Fibroblast of skin of left quadriceps (primary cell): ENCODE data around the gene CATSPER3.

Experiments
- DNase-seq, 2 experiments: peaks; one replicate each; pipeline ENCODE4 v3.0.0-alpha.2; 2013; ENCODE audit warnings: low read depth in 2 of 2

Gene CATSPER3

DNA sequence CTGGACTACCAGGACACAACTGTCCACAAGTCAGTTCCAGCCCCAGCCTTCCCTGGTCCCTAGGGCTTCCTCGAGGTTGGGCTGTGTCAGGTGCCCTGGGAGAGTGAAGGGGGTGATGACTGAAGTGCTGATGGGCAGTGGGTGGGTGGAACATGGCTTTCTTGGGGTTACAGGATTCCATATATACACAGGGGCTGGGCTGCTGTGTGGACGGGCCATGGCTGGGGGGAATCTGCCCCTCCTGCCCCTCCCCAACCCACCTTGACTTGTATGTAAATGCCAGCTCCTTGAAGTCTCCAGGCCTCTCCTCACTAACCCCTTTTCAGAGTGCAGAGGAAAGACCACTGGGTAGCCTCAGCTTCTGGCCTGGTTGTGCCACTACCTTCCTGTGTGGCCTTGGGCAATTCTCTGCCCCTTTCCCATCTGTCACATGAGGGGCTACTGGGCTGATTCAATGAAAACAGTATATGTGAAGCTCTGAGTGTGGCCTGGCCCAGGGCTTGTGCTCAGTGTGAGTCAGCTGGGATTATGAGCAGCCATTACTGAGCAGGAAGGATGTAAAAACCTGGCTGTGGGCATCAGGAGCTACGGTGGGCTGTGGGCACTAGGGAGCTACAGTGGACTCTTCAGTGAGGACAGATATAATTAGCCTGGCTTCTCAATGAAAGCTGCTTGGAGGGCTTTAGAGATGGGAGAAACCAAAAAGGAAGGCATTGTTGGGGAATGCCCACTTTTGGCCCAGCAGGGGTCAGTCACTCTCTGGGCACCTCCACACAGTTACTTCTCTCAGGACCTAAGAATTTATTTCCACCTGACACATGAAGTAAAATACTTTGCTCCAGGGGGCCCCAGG is 43.0 kb downstream of the CATSPER3 start:
- no peak for DNase-seq

DNA sequence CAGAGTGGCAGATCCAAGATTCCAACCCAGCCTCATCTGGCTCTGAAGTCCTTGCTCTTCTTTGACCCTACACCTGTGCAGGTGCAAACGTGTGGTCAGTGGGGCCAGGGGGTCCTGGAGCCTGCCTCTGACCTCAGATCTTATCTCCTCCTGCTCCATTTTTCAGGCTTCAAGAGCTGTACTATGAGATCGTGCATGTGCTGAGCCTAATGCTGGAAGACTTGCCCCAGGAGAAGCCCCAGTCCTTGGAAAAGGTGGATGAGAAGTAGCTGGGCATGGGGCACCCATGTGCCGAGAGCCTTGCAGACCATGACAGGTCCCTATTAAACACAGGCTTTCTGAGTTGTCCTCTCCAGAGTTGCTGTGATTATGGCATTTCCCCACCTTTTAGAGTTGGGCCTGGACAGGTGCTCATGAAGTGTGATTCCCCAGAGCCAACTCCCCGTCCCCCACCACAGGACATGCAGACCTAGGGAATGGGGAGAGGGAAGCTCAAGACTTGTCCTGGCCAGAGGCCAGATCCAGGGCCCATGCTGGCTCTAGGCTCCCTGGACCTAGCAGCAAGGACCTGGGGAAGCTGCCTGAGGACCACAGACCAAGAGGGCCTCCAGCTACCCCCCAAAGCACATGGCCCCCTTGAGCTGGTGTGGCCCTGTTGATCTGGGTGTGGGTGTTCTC is 43.8 kb downstream of the CATSPER3 start:
- no peak for DNase-seq

- no peak for DNase-seq
These were observed 44.4 kb downstream of the CATSPER3 start for GRCh38 chr5:135012033-135012588.

DNA sequence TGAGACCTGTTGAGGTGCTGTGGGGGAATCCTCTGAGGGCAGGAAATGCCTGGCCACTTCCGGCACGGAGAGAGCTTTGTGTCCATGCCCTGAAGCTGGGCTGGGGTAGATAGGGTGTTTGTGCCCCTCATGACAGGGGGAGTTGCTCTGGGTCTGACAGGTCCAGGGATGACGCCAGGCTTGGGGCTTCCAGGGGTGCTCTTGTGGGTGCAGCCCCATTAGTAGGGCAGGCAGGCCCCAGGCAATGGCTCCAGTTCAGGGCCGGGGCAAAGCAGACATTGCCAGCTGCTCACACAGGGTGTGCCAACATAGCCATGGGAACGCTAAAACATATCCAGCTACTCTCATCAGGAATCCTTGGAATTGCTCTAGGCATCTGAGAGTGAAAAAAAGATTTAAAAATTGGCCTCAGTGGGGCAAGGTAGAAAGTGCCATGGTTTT is 45.3 kb downstream of the CATSPER3 start:
- no peak for DNase-seq

GRCh38 chr5:135013445-135013844 is 45.7 kb downstream of the CATSPER3 start:
- DNase-seq, result no peak

- DNase-seq, result no peak
These were observed 46.4 kb downstream of the CATSPER3 start for GRCh38 chr5:135013947-135014570.

- DNase-seq, result no peak
These were observed 48.2 kb downstream of the CATSPER3 start for GRCh38 chr5:135015942-135016341.

DNA sequence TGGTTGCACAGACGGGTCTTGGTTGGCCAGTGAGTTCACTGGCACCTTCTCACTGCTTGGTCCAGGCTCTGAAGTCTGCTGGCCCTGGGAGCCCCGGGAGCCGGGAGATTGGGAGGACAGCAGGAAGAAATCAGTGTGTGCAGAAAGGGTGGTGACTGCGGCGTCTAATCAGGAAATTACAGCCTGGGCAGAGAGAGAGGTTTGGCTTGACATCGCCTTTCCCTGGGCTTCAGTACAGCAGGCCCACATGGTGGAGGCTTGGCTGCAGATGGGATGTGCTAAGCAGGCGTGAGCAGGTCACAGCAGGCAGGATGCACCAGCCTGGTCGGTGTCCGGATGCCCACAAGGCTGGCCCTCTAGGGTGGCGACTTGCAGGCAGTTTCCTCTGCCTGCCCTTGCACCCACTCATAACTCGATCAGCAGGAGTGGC is 49.2 kb downstream of the CATSPER3 start:
- no peak for DNase-seq

DNA sequence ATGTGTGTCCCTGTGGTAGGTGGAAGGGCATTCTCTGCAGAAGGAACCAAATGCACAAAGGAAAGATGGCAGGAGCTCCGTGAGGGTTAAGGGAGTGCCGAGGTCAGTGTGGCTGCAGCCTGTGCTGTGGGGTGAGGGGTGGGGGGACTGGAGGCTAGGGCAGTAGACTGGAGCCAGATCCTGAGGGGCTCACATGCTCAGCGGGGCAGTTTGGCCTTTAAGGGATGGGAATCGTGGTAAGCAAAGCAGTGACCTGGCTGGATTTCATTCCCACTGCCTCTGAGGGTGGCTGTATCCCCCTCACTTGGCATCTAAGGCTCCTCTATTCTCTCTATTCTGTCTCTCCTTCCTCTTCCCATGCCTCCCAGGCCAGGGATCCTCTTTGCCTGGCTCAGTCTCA is 50.8 kb downstream of the CATSPER3 start:
- DNase-seq, result no peak

- DNase-seq, result no peak
These were observed 51.6 kb downstream of the CATSPER3 start for GRCh38 chr5:135019314-135019713.

DNA sequence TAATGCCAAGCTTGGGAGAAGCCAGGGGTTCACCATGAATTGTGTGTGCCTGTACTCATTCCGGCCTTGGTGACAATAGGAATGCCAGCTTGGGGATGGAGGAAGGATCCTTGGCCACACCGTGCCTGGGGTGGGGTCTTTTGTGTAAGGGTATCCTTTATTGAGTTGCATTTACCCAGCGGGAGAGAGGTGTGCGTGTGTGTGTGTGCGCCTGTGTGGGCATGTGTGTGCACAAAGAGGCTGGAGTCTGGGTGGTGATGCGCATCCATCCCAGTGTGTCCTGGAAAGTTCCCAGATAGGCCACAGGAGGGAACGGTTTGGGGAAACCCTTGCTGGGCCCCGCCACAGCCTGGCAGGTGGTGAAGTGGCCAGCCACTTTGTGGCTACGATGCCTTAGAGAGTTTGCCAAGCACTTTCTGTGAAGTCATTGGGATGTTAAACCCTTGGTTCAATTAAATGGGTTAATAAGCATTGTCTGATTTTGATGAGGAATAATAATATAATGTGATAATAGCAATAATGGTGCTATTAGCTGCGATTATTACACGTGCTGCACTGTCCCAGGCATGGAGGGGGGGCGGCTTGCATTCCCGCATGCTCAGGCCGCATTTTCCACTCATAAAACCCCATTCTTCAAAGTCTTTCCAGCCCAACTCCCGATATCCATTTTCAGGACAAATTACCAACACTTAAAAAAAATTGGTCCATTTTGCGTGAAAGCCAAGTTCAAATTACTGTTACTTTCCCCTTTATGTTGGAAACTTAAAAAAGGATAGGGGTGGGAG is 52.6 kb downstream of the CATSPER3 start:
- DNase-seq, result no peak

GRCh38 chr5:135024956-135025729 is 57.4 kb downstream of the CATSPER3 start:
- DNase-seq, result no peak

DNA sequence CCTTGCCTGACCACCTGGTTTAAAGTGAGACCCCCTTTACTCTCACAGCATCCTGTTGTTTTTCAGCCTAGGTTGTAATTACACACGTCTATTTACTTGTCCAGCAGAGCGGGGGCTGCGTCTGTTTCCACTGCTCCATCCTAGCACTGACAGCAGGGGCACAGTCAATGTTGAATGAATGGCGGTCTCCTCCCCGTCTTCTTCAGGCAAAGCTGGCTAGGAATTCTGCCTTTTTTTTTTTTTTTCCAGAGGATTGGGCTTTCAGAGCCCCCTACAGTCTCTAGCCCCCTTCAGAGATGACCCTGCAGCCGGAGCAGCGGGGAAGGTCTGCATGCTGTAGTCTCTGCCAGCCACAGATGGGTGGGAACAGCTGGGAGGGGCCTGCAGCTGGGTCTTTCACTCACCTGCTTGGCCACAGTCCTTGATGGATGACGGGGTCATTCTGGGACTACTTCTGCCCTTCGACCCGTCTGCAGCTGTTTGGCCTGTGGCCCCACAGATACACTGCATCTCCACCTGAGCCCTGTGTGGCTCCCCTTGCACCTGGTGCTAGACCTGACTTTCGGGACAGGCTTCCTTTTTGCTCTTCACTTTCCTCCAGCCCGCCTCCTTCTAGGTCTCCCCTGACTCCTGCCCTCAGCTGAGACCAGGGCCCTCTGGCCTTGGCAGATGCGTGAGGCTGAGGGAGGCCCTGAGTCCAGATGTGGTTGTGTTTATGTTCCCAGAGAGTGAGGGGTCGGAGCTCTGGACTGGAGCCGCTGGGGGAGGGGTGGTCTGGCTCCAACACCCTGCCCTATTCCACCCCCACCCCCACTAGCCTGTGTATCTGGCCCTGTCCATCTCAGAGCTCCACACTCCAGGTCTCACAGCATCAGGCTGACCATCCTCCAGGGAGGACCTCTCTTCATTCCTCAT is 58.3 kb downstream of the CATSPER3 start:
- DNase-seq, result no peak

DNA sequence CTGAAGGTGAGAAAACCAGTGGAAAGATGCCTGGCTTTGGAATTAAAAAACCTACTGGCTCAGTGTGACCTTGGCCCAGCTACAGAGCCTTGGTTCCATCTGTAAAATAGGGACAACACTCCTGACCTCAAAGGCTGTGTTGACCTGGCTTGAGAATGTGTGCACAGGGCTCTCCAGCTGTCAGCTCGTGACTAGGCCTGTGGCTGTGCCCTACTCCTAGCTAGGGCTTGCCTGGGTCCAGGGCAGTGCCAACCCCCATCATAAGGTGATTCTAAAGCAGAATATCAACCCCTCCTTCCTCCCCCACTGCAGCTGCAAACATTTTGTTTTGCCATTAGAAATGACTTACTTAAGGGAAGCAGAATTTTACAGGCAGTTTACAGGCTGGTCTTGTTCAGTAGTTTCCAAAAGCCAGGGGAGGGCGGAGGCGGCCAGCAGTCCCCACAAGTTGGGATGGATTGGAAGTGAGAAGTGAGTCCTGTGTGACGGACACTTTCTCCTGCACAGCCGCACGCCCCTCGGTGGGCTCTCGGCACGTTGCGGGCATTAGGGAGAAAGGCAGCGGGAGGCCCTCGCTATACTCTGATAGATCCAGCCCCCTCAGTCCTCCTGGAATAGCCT is 59.0 kb downstream of the CATSPER3 start:
- DNase-seq, result no peak

DNA sequence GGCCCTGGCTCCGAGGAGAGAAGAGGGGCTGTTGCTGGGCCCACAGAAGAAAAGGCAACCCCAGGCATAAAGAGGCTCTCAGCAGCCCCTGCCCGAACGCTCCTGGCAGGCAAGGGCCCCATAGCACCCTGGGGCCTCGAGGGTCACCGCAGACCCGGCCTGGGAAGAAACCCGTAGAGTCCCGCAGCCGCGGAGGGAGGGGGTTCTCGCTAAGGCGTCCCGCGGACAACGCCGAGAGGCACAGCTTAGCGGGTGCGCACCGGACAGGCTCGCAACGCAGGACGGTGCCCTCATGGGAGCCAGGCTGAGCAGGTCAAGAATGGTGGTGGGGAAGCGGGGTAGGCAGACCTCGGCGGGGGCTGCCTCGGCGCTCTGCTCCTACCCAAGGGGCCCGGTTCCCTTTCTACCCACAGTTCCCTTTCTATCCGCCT is 59.6 kb downstream of the CATSPER3 start:
- no peak for DNase-seq

- no peak for DNase-seq
These were observed 60.2 kb downstream of the CATSPER3 start for GRCh38 chr5:135027697-135028615.

DNA sequence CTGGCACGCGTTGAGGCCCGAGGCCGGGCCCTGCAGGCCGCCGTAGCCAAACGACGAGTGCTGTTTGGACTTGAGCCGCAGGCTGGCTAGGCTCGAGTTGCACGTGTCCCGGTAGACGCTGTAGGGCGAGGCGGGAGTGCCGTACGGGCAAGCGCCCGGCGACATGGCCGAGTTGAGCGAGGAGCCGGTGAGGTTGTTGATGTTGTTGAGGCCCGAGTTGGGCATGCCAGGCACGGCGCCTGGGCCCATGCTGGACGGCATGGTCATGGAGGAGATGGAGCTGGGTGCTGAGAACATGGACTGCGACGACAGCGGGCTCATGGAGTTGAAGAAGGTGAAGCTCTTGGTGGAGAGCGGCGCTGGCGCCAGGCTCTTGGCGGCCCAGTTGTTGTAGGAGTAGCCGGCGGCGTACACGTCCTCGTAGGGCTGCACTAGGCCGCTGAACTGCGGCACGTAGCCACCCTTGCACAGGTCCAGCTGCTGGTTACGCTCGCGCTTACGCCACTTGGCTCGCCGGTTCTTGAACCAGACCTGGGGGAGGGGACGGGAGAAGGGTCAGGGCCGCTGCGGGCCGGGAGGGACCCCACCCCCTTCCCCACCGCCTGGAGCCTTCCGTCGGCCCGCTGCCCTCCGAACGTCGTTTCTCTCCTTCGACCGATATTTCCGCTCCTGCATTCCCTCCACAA is 61.2 kb downstream of the CATSPER3 start:
- no peak for DNase-seq
